Adrenal gland (tissue), 12 donors: Measurements from ENCODE around the gene MARS1. TPM values are rescaled to one million over a fixed set of nuclear protein-coding genes. Genes with fewer than 3 reads are reported as not detected.

Experiments
- DNase-seq, 7 donors: peaks; one replicate each; pipeline ENCODE4 v3.0.0-alpha.2; 2019 to 2020
- H3K27ac ChIP-seq, 5 donors: fragments of 200-600 bp; sonication (generic) in 4 of 5; 1 replicate in 3 of 5; 2 replicates in 2 of 5; pipeline versions ENCODE4 v1.5.1 to v1.8.0; 2016 to 2020; ENCODE audit warnings: mild to moderate bottlenecking in 1 of 5
- H3K27me3 ChIP-seq: fragments of 200-600 bp; 2 replicates; pipeline ENCODE4 v1.8.0; 2021
- H3K36me3 ChIP-seq, 2 donors: fragments of 200-600 bp; replicated peaks in 1 of 2; 1 replicate in 1 of 2; 2 replicates in 1 of 2; pipeline versions ENCODE4 v1.5.1 to v1.8.0; 2018 to 2022
- H3K4me1 ChIP-seq, 2 donors: fragments of 200-600 bp; replicated peaks in 1 of 2; 1 replicate in 1 of 2; 2 replicates in 1 of 2; pipeline versions ENCODE4 v1.5.1 to v1.8.0; 2018 to 2021
- H3K4me3 ChIP-seq, 4 donors: fragments of 200-600 bp; sonication (generic) in 3 of 4; one replicate each; pipeline ENCODE4 v1.5.1; 2016 to 2018
- H3K9me3 ChIP-seq, 3 donors: fragments of 200-600 bp; sonication (generic) in 1 of 3; replicated peaks in 1 of 3; 1 replicate in 2 of 3; 2 replicates in 1 of 3; pipeline versions ENCODE4 v1.5.1 to v1.8.0; 2016 to 2021
- POLR2A ChIP-seq, 2 donors: fragments of 450-650 bp; IDR thresholded peaks; one replicate each; pipeline ENCODE4 v1.6.1; 2017; ENCODE audit warnings: antibody characterized with exemption in 2 of 2, mild to moderate bottlenecking in 2 of 2, moderate library complexity in 1 of 2
- WGBS, 4 donors: extraction: QIAGEN DNeasy Blood & Tissue Kit in 2 of 4; methylation state at CpG; one replicate each; pipeline versions ENCODE4 v1.1.5 to v1.1.7; 2013 to 2017; 5-methylcytosine and 5-hydroxymethylcytosine counted together
- intact Hi-C, 2 donors: fragments of 100-400 bp; cut with DNase I; formaldehyde crosslinking; loops; one replicate each; pipeline versions ENCODE4 v1.14.1 to v1.15.0; 2022 to 2023
- polyA plus RNA-seq, 3 donors: library from polyadenylated mRNA; stranded (reverse); fragments of 200-250 nt in 2 of 3; fragments of 350-450 nt in 1 of 3; fragmentation: Illumina TruSeq in 1 of 3; extraction: RNeasy Lipid Tissue Mini Kit (QIAGEN cat#74804) in 1 of 3; gene quantifications; one replicate each; pipeline ENCODE4 v1.2.3, GENCODE V29; 2013 to 2014
- total RNA-seq, 9 donors: library from RNA; depleted of rRNA in 4 of 9; stranded (reverse); fragments of >200 nt in 4 of 9; fragments of 120-200 nt in 1 of 9; fragmentation: NEBNext Ultra II Directional in 1 of 9; extraction: Animal tissue kit (Norgen Biotek cat#: 25700) in 1 of 9; gene quantifications; one replicate each; pipeline versions ENCODE4 v1.1.0 to v1.2.4, GENCODE V29; 2013 to 2023
- TF ChIP-seq, protein P1 (sequence below), 6 experiments: fragments of 450-650 bp in 4 of 6; fragments of 200-600 bp in 2 of 6; sonication (generic) in 1 of 6; IDR thresholded peaks; 1 replicate in 5 of 6; 2 replicates in 1 of 6; pipeline versions ENCODE4 v1.5.1 to v1.8.0; 2016 to 2021; ENCODE audit warnings: antibody characterized with exemption in 6 of 6, mild to moderate bottlenecking in 2 of 6, moderate library complexity in 1 of 6
- donor health status: healthy with polysubstance abuse.
- donor health status: Bipolar disorder and iron deficiency.
- donor health status: DM: yes; HTN: yes; CAD: no.
- donor health status: DM: no; HTN: no; CAD: no.
- donor health status: DM: no; HTN: no; CAD: no.
- donor health status: DM: yes; HTN: yes; CAD: no.

The MARS1 gene
- total and polyA plus RNA-seq, 12 donors = 38.3 to 210 (median 135) TPM

DNA sequence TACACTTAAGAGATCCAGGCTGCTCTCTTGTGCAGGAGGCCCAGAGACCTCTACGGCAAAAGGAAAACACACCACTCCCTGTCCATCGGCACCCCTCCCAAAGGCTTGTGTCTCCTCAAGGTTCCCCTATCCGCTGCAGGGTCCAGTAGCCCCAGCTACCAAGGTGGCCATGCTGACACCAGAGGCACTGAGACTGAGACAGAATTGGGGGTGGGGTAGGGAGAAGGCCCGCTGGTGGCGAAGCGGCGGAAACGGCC is 31.9 kb downstream of the MARS1 start:
- no peak for TF ChIP-seq POLR2A (IDR thresholded peaks at IDR 0.05)
- TF ChIP-seq, protein P1, sequence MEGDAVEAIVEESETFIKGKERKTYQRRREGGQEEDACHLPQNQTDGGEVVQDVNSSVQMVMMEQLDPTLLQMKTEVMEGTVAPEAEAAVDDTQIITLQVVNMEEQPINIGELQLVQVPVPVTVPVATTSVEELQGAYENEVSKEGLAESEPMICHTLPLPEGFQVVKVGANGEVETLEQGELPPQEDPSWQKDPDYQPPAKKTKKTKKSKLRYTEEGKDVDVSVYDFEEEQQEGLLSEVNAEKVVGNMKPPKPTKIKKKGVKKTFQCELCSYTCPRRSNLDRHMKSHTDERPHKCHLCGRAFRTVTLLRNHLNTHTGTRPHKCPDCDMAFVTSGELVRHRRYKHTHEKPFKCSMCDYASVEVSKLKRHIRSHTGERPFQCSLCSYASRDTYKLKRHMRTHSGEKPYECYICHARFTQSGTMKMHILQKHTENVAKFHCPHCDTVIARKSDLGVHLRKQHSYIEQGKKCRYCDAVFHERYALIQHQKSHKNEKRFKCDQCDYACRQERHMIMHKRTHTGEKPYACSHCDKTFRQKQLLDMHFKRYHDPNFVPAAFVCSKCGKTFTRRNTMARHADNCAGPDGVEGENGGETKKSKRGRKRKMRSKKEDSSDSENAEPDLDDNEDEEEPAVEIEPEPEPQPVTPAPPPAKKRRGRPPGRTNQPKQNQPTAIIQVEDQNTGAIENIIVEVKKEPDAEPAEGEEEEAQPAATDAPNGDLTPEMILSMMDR (IDR thresholded peaks at IDR 0.05) = peak in 1 of 6 experiments; percentile 7
- peaks cover 46 to 56% of the 10 kb centered on the region in 2 donors for H3K4me1 ChIP-seq
- H3K36me3 ChIP-seq = peaks cover 0 to 39% of the 10 kb centered on the region in 2 donors
- 0 to 1% (median 0%) methylated on average over 4 to 8 of the region's 8 CpGs for WGBS, 4 donors
- DNase-seq = peak in 1 of 7 donors; percentile 83
- H3K9me3 ChIP-seq = no peaks in the 10 kb centered on the region
- peak overlapping the region; percentile 15 to 94 (median 81) for H3K4me3 ChIP-seq
- H3K27ac ChIP-seq = peak overlapping the region; percentile 92 to 100 (median 99)
- H3K27me3 ChIP-seq = no peaks in the 10 kb centered on the region
- intact Hi-C loops = no loop called here

DNA sequence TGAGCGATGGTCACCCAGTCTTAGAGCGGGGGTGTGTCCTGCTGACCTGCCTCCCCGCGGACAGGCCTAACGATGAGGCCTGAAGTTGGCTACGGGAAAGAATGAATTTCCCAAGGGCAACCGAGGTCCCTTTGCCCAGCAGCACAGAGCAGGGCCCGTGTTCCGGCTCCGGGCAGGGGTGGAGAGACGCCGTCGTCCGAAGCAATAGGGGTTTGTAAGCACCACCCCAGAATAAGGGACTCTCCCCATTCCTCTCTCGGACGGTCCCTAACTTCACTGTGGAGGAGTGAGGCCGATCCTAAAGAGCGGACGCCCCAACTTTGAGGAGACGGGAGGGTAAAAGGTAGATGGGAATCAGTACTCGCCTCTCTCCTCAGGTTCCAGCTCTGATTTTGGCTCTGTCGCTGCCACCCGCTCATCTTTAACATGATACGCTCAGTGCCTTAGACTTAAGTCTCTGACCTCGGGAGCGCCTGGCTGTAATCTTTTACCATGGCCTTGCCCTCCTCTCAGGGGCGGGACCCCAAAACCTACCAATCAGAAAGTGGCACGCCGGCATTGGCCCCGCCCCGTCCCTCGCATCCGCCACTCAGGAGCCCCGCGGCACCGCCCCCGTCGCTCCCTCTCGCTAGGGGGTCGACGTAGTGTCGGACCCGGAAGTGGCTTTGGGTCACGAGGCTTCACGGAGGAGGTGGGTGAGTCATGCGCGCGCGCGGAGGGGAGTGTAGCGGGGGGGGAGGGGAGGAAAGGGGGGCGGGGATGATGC is 32.4 kb downstream of the MARS1 start, which contains the start of gene DDIT3:
Gene DDIT3 (minus strand): TSS at position 462 of the 766 bp plus-strand sequence. CDS start 3,108 bp downstream, outside the sequence.
- no peaks in the 10 kb centered on the region for H3K27me3 ChIP-seq
- 0 to 2% (median 0%) methylated on average over 5 to 51 of the region's 52 CpGs for WGBS, 4 donors
- peak; percentile 98 to 100 for TF ChIP-seq POLR2A (IDR thresholded peaks at IDR 0.05)
- TF ChIP-seq, protein P1 (IDR thresholded peaks at IDR 0.05) = no peak
- no peaks in the 10 kb centered on the region for H3K9me3 ChIP-seq
- DNase-seq = peak; percentile 100
- intact Hi-C loops = no loop called here
- peaks cover 0 to 39% of the 10 kb centered on the region in 2 donors for H3K36me3 ChIP-seq
- peaks cover 49 to 59% of the 10 kb centered on the region in 2 donors for H3K4me1 ChIP-seq
- peak within 1 kb of the TSS; percentile 15 to 94 (median 83) for H3K4me3 ChIP-seq
- H3K27ac ChIP-seq = peak within 1 kb of the TSS; percentile 96 to 100 (median 99)

DNA sequence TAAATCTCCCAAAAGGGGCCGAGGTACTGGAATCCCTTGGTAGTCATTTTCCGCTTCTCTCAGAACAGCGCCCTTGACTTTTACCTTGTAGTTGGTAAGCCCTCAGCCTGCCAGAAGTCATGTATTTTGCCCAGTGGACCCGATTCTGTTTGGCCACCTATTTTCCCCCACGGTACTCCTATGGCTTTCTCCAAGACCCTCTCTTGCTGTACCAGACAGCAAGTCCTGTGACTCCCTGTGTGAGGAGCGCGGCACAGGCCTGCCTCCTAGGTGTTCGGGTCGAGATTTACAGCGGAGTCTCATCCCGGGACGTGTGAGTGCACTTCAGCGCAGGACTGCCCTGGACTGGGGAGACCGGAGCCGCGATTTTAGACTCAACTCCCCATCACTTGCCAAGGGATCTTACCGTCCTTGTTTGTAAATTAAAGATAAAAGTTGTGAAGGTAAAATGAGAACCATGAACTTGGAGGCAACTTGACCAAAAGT is 33.7 kb downstream of the MARS1 start:
- WGBS, 4 donors = 23 to 33% (median 27%) methylated on average over 16 to 17 of the region's 17 CpGs
- peak; percentile 66 to 82 (median 72) for DNase-seq
- Histone ChIP-seq H3K36me3 (peaks cover 0 to 36% of the 10 kb centered on the region in 2 donors), H3K4me3 (peak overlapping the region in 1 of 4 donors; percentile 90), H3K4me1 (peaks cover 49 to 59% of the 10 kb centered on the region in 2 donors), H3K27me3 (no peaks in the 10 kb centered on the region), H3K9me3 (no peaks in the 10 kb centered on the region), H3K27ac (peak overlapping the region; percentile 94 to 100 (median 97))
- peak in 1 of 2 donors; percentile 46 for TF ChIP-seq POLR2A (IDR thresholded peaks at IDR 0.05)
- TF ChIP-seq, protein P1 (IDR thresholded peaks at IDR 0.05) = no peak
- intact Hi-C loops = no loop called here

DNA sequence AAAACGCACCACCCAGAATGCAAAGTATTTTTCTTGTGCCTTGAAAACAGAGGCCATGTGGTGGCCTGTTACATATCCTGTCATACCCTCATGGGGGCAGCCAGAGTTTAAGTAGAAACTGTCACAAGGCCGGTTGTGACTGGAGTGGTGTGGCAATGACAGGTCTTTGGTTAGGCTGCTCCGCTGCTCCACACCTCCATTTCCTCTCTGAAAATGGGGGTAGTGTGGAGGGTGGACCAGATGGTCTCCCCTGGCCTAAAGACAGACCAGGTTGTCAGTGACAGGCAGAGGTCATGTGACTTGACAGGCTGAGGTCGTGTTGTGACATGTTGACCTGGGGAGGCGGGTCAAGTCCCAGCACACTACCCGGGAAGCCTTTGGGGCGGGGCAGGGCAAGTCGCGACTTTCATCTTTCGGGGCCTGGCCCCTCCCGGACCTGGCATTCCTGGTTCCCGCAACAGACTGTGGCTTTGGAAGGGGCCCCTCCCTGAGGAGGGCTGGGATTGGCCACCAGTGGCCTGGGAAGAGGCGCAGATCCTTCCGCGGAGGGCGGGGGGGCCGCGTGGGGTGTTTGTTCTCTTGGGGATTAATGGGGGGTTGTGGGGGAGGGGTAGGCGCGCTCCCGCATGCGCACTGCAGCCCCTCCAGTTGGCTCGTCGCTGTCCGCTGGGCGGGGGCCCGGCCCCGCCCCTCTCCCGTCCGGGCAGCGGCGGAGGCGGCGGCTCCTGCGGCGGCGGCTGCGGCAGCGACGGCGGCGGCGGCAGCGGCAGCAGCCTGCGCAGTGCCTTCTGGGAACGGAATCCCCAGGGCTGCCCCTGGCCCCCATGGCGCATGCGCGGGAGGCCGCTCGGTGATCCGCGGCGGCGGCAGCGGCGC is 34.4 kb downstream of the MARS1 start, which contains the start of gene MBD6:
Gene MBD6 (plus strand): TSS at position 814 of the 876 bp plus-strand sequence. CDS start 1,480 bp downstream, outside the sequence.
- Histone ChIP-seq H3K4me1 (peaks cover 49 to 54% of the 10 kb centered on the region in 2 donors), H3K27me3 (no peaks in the 10 kb centered on the region), H3K4me3 (peak within 1 kb of the TSS; percentile 11 to 91 (median 68)), H3K27ac (peak within 1 kb of the TSS; percentile 94 to 100 (median 97)), H3K36me3 (peaks cover 0 to 36% of the 10 kb centered on the region in 2 donors), H3K9me3 (no peaks in the 10 kb centered on the region)
- WGBS, 4 donors = 0 to 3% (median 1%) methylated on average over 2 to 48 of the region's 57 CpGs
- intact Hi-C loops = no loop called here
- TF ChIP-seq POLR2A (IDR thresholded peaks at IDR 0.05) = peak; percentile 33 to 51
- TF ChIP-seq, protein P1 (IDR thresholded peaks at IDR 0.05) = no peak
- DNase-seq = peak; percentile 95 to 98 (median 96)
